LNCAP (cell line): ENCODE measurements around the gene FGD4.

Source experiments
- TF ChIP-seq, protein P1 (sequence below): fragments of 450-650 bp; IDR thresholded peaks from 2 replicates; pipeline ENCODE4 v1.5.1; 2017; ENCODE audit warnings: mild to moderate bottlenecking

Gene FGD4

DNA sequence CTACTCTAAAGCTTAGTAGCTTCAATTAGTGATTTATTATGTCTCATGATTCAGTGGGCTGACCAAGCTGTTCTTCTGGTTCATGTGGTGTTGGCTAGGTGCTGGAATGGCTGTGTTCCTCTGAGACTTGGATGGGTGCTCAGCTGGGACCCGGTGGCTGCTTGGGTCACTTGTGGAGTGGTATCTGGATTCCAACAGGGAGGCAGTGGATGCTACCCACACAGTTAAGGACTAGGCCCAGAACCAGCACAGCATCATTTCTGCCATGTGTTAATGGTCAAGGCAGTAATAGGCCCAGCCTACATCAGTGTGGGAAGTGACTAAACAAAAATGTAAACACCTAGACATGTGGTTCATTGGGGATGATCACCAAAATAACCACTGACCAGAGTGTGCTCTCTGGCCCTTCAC lies 72.2 kb downstream of the FGD4 start:
- TF ChIP-seq, protein P1, sequence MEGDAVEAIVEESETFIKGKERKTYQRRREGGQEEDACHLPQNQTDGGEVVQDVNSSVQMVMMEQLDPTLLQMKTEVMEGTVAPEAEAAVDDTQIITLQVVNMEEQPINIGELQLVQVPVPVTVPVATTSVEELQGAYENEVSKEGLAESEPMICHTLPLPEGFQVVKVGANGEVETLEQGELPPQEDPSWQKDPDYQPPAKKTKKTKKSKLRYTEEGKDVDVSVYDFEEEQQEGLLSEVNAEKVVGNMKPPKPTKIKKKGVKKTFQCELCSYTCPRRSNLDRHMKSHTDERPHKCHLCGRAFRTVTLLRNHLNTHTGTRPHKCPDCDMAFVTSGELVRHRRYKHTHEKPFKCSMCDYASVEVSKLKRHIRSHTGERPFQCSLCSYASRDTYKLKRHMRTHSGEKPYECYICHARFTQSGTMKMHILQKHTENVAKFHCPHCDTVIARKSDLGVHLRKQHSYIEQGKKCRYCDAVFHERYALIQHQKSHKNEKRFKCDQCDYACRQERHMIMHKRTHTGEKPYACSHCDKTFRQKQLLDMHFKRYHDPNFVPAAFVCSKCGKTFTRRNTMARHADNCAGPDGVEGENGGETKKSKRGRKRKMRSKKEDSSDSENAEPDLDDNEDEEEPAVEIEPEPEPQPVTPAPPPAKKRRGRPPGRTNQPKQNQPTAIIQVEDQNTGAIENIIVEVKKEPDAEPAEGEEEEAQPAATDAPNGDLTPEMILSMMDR = no peak

DNA sequence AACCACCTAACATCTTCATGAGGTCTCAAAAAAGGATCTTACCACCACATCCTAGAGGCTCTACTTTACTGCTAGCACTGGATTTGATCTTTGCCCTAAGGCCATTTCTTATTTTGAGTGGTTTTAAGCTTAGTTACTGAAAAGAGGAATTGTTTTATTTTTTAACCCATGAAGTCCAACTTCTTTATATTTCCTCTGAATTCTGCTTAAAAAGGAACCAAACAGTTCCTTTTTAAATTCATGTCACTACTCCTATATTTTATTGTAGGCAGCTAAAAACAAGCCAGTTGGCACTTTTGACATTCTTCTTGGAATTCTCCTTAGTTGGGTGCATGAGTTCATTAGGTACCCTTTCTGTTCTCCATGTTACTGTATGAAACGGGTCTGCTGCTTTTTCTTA lies 76.4 kb downstream of the FGD4 start:
- TF ChIP-seq, protein P1 = no peak

DNA sequence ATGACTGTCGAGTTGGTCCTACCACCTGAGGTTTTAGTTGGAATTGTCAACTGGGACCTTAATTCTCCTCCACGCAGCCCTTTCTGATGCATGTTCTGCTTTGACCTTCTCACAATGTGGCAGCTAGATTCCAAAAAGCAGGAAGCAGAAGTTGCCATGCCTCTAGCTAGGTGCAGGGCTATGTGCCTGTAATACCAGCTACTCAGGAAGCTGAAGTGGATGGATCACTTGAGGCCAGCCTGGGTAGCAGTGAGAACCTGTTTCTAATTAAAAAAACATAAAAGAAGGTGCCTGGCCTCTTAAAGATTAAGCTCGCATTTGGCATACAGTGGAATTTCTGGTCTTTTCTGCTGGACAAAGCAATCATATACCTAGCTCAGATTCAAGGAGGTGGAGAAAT lies 77.1 kb downstream of the FGD4 start:
- TF ChIP-seq, protein P1 = no peak

DNA sequence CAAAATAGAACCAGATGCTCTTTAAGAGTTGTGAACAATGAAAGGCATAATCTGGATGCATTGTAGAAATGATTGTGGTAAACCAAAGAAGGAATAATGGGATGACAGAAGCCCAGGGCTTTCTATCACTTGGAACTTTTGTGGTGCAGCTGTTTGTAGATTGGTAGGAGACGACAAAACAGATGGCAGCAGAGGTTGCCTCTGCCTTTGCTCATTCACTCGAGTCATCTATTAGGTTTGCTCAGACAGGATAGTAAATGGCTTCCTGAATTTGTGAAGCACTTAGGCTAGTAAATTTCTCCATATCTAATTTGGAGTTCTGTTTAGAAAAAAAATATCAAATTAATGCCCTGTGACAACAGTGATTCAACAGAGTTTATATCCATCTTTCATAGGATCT lies 78.4 kb downstream of the FGD4 start:
- TF ChIP-seq, protein P1 = no peak

DNA sequence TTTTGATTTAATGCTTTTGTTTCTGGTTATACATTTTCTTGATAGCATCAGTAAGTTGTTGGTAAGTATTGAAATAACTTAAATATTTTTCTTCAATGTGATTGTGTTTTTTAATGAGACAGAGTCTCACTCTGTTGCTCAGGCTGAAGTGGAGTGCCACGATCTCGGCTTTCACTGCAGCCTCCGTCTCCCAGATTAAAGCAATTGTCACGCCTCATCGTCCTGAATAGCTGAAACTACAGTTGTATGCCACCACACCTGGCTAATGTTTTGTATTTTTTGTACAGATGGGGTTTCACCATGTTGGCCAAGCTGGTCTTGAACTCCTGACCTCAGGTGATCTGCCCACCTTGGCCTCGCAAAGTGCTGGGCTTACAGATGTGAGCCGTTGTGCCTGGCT lies 78.8 kb downstream of the FGD4 start:
- TF ChIP-seq, protein P1 = no peak

DNA sequence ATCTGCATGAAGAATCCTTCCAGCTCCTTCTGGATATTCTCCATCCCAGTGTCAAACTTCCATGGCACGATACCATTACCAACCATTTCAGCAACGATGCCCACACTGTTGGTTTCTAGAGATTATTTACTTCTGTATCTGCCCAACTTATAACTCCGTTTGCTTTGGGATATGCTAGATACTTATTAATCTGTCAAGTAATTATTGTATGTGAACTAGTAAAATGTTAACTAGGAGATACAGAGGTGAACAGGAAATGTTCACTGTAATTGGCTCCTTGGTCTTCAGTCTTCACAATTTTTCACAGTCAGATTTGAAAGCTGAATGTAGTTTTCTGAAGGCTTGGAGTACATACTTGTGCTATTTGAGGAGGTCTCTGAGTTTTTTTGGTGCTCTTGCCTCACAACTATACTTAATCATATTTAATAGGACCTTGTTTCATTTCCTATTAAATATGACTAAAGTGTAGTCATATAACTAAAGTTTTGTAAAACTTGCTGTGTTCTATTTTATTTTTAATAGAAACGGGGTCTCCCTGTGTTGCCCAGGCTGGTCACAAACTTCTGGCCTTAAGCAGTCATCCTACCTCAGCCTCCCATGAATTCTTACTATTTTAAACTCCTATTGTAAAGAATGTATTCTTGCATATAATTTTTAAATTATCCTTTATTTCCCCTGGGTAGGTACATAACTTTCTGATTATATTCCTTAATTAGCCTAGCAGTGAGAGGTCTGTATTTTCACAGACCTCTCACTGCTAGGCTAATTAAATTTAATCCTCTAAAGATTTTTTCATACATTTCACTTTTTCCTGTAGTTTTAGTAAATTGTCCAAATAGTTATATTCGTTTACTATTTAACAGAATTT lies 79.7 kb downstream of the FGD4 start:
- TF ChIP-seq, protein P1 = no peak

DNA sequence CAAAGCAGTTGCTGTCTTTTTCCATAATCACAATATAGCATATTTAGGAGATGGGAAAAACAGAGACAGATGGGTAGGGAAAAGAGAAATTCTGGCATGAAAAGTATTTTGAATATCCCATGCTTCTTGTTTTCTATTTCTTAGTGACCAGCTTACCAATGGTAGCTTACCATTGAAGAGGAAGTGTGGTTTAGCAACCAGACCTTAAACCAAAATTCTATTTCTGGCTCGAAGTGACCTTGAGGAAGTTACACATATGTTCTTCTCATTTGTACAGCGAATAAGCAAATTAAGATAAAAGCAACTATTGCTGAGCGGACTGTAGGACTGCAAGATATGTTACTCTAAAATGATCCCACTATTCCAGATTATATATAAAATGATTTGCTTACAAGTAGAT lies 82.9 kb downstream of the FGD4 start:
- TF ChIP-seq, protein P1 = no peak
